H1 (cell line): Measurements from ENCODE around the gene RLN1. TPM values are rescaled to one million over a fixed set of nuclear protein-coding genes. Genes with fewer than 3 reads are reported as not detected.

Experiments used
- CTCF ChIA-PET: fragments of 300-600 bp; sonication (Branson Sonifier 250); formaldehyde crosslinking; loops from one replicate; lab custom pipeline; 2021; ENCODE audit not compliant: partially characterized antibody; lab: Charles Lee
- POLR2A ChIA-PET: fragments of 300-600 bp; sonication (Branson Sonifier 250); formaldehyde crosslinking; loops from one replicate; lab custom pipeline; 2021; ENCODE audit warnings: inconsistent platforms; ENCODE audit not compliant: partially characterized antibody; lab: Charles Lee
- DNase-seq, 2 experiments: peaks; one replicate each; pipeline versions ENCODE4 v3.0.0 to v3.0.0-alpha.2; 2010 to 2022; ENCODE audit warnings: low spot score in 2 of 2, low read depth in 1 of 2, mixed read lengths in 1 of 2
- FAIRE-seq: peaks from 2 replicates; lab custom pipeline; 2011; peaks lifted over from hg19 to GRCh38; lab: Jason Lieb, UNC
- H2AFZ ChIP-seq: 2 replicates; pipeline ENCODE4 v1.8.1; 2012; ENCODE audit warnings: low read length, inconsistent platforms
- H2AK5ac ChIP-seq: 2 replicates; pipeline ENCODE4 v1.6.1; 2013; ENCODE audit warnings: low read depth, low read length
- H2BK120ac ChIP-seq: replicated peaks from 2 replicates; pipeline ENCODE3; 2013; ENCODE audit warnings: low read depth, low read length, inconsistent platforms
- H2BK12ac ChIP-seq: 2 replicates; pipeline ENCODE4 v1.6.1; 2013; ENCODE audit warnings: low read depth, low read length
- H2BK15ac ChIP-seq: 2 replicates; pipeline ENCODE4 v1.6.1; 2013; ENCODE audit warnings: low read length
- H2BK20ac ChIP-seq: 2 replicates; pipeline ENCODE4 v1.6.1; 2013; ENCODE audit warnings: low read length
- H2BK5ac ChIP-seq: 2 replicates; pipeline ENCODE4 v1.6.1; 2013; ENCODE audit warnings: low read depth, low read length
- H3K14ac ChIP-seq: 2 replicates; pipeline ENCODE4 v1.6.1; 2013; ENCODE audit warnings: inconsistent platforms; ENCODE audit not compliant: insufficient read length
- H3K18ac ChIP-seq: 2 replicates; pipeline ENCODE4 v1.6.1; 2013; ENCODE audit warnings: low read length; ENCODE audit errors: extremely low read depth
- H3K23ac ChIP-seq: 2 replicates; pipeline ENCODE4 v1.6.1; 2013; ENCODE audit warnings: inconsistent platforms; ENCODE audit not compliant: insufficient read length
- H3K23me2 ChIP-seq: 2 replicates; pipeline ENCODE4 v1.6.1; 2013; ENCODE audit warnings: low read depth, low read length
- H3K27ac ChIP-seq: 2 replicates; pipeline ENCODE4 v1.6.1; 2011; ENCODE audit warnings: low read depth, low read length, inconsistent platforms
- H3K27me3 ChIP-seq, 4 experiments: replicated peaks in 1 of 4; 1 replicate in 1 of 4; 2 replicates in 3 of 4; pipeline versions ENCODE4 v1.6.1 to v1.8.1; 2011 to 2013; ENCODE audit warnings: low read length in 3 of 4, mild to moderate bottlenecking in 3 of 4, inconsistent platforms in 2 of 4, mixed read lengths in 2 of 4, moderate library complexity in 1 of 4; ENCODE audit not compliant: control insufficient read depth in 3 of 4, insufficient read depth in 3 of 4; ENCODE audit errors: extremely low read depth in 1 of 4
- H3K36me3 ChIP-seq, 4 experiments: 2 replicates each; pipeline versions ENCODE4 v1.6.1 to v1.8.1; 2011 to 2013; ENCODE audit warnings: mild to moderate bottlenecking in 4 of 4, low read length in 3 of 4, moderate library complexity in 2 of 4, control low read depth in 1 of 4, inconsistent platforms in 1 of 4; ENCODE audit not compliant: insufficient read depth in 4 of 4, control insufficient read depth in 2 of 4
- H3K4ac ChIP-seq: replicated peaks from 2 replicates; pipeline ENCODE3; 2013; ENCODE audit warnings: low read length, low read depth, mixed read lengths, inconsistent platforms; ENCODE audit not compliant: insufficient read length
- H3K4me1 ChIP-seq, 4 experiments: replicated peaks in 1 of 4; 1 replicate in 1 of 4; 2 replicates in 3 of 4; pipeline versions ENCODE4 v1.6.1 to v1.8.1; 2011 to 2013; ENCODE audit warnings: low read length in 3 of 4, inconsistent platforms in 2 of 4, mixed read lengths in 1 of 4; ENCODE audit not compliant: insufficient read depth in 4 of 4, control insufficient read depth in 3 of 4
- H3K4me2 ChIP-seq, 2 experiments: 2 replicates each; pipeline versions ENCODE4 v1.6.1 to v1.8.1; 2011 to 2013; ENCODE audit warnings: low read depth in 2 of 2, low read length in 2 of 2, control low read depth in 1 of 2, inconsistent platforms in 1 of 2, mild to moderate bottlenecking in 1 of 2; ENCODE audit not compliant: insufficient read depth in 1 of 2
- H3K4me3 ChIP-seq, 4 experiments: fragments of 200-600, 300-600 bp in 1 of 4; sonication (generic), shearing (Covaris generic), sonication (Bioruptor Twin) in 1 of 4; 2 replicates each; pipeline versions ENCODE4 v1.5.1 to v1.8.1; 2011 to 2016; ENCODE audit warnings: low read length in 4 of 4, low read depth in 3 of 4, control low read depth in 2 of 4, inconsistent platforms in 2 of 4, mild to moderate bottlenecking in 2 of 4, mixed read lengths in 1 of 4, moderate library complexity in 1 of 4; ENCODE audit not compliant: insufficient read depth in 2 of 4; ENCODE audit errors: extremely low read depth in 1 of 4
- H3K56ac ChIP-seq: replicated peaks from 2 replicates; pipeline ENCODE3; 2013; ENCODE audit warnings: low read depth, mild to moderate bottlenecking, mixed read lengths, low read length, inconsistent platforms; ENCODE audit not compliant: insufficient read length
- H3K79me1 ChIP-seq: 2 replicates; pipeline ENCODE4 v1.6.1; 2013; ENCODE audit warnings: low read depth, low read length, control low read depth
- H3K79me2 ChIP-seq, 2 experiments: 2 replicates each; pipeline versions ENCODE4 v1.6.1 to v1.8.1; 2012 to 2013; ENCODE audit warnings: low read length in 2 of 2, mild to moderate bottlenecking in 2 of 2, inconsistent platforms in 1 of 2; ENCODE audit not compliant: insufficient read depth in 2 of 2, control insufficient read depth in 1 of 2
- H3K9ac ChIP-seq, 4 experiments: replicated peaks in 1 of 4; 1 replicate in 1 of 4; 2 replicates in 3 of 4; pipeline versions ENCODE4 v1.6.1 to v1.8.1; 2011 to 2013; ENCODE audit warnings: low read depth in 3 of 4, low read length in 3 of 4, control low read depth in 2 of 4, mild to moderate bottlenecking in 2 of 4, moderate library complexity in 2 of 4, inconsistent platforms in 1 of 4; ENCODE audit errors: extremely low read depth in 1 of 4
- H3K9me3 ChIP-seq, 2 experiments: 2 replicates each; pipeline versions ENCODE4 v1.6.1 to v1.8.1; 2012 to 2013; ENCODE audit warnings: mild to moderate bottlenecking in 2 of 2, moderate library complexity in 2 of 2, control low read depth in 1 of 2, inconsistent platforms in 1 of 2, low read depth in 1 of 2, low read length in 1 of 2, mixed read lengths in 1 of 2; ENCODE audit not compliant: insufficient read depth in 2 of 2
- H4K20me1 ChIP-seq, 2 experiments: replicated peaks in 1 of 2; 2 replicates each; pipeline versions ENCODE3 to v1.8.1; 2011 to 2013; ENCODE audit warnings: inconsistent platforms in 2 of 2, low read length in 2 of 2, mild to moderate bottlenecking in 1 of 2; ENCODE audit not compliant: insufficient read depth in 2 of 2, control insufficient read depth in 1 of 2
- H4K5ac ChIP-seq: 2 replicates; pipeline ENCODE4 v1.6.1; 2013; ENCODE audit warnings: low read length, low read depth, mixed read lengths, inconsistent platforms; ENCODE audit not compliant: insufficient read length
- H4K8ac ChIP-seq: 2 replicates; pipeline ENCODE4 v1.8.0; 2013; ENCODE audit warnings: mild to moderate bottlenecking, moderate library complexity, low read length, inconsistent platforms; ENCODE audit not compliant: insufficient read depth; ENCODE audit errors: extremely low read depth
- H4K91ac ChIP-seq: replicated peaks from 2 replicates; pipeline ENCODE3; 2013; ENCODE audit warnings: low read length, mixed read lengths, inconsistent platforms; ENCODE audit not compliant: insufficient read length
- WGBS, 2 experiments: shearing (Covaris generic) in 1 of 2; methylation state at CpG; one replicate each; pipeline versions ENCODE4 v1.1.6 to v1.1.7; 2013 to 2015; ENCODE audit warnings: low lambda C conversion rate in 2 of 2, mixed read lengths in 2 of 2, inconsistent platforms in 1 of 2, low coverage in 1 of 2, missing lambda C conversion rate in 1 of 2; ENCODE audit not compliant: insufficient replicate concordance in 2 of 2, insufficient coverage in 1 of 2, insufficient read length in 1 of 2; ENCODE audit errors: extremely low coverage in 1 of 2, missing lambda C conversion rate in 1 of 2; 5-methylcytosine and 5-hydroxymethylcytosine counted together
- polyA plus RNA-seq, 7 experiments: library from polyadenylated mRNA; depleted of rRNA in 3 of 7; stranded (reverse) in 5 of 7; unstranded in 2 of 7; fragments of >200 nt in 5 of 7; fragments of 200-250 nt in 2 of 7; gene quantifications; 1 replicate in 5 of 7; 2 replicates in 1 of 7; 4 replicates in 1 of 7; pipeline versions ENCODE4 v1.2.1 to v1.2.3, GENCODE V29; 2011 to 2013; ENCODE audit warnings: missing spikeins in 2 of 7, mixed read lengths in 2 of 7
- total RNA-seq: library from RNA; stranded (reverse); fragmentation: NEBNext Ultra II Directional; extraction: Animal tissue kit (Norgen Biotek cat#: 25700); gene quantifications from 2 replicates; pipeline ENCODE4 v1.2.1, GENCODE V29; 2021

RLN1 gene
- total and polyA plus RNA-seq, 2 of the 8 experiments (the other 6 are each of a cell fraction or from before 2014, with no cell fraction given) = 0.51 to 0.80 TPM

GRCh38 chr9:5389109-5389732, 49.5 kb upstream of the RLN1 start:
- Histone ChIP-seq H3K14ac (no peak overlapping the region), H2BK12ac (no peak overlapping the region), H3K79me1 (no peaks in the 10 kb centered on the region), H2BK120ac (no peak overlapping the region), H3K23ac (no peak overlapping the region), H3K27ac (no peak overlapping the region), H3K4me2 (no peak overlapping the region), H3K4me1 (no peaks in the 10 kb centered on the region), H3K23me2 (no peaks in the 10 kb centered on the region), H3K9ac (no peak overlapping the region), H3K9me3 (no peaks in the 10 kb centered on the region), H3K27me3 (no peaks in the 10 kb centered on the region), H4K20me1 (no peaks in the 10 kb centered on the region), H2BK15ac (no peak overlapping the region), H3K56ac (no peak overlapping the region), H3K18ac (no peak overlapping the region), H4K5ac (no peak overlapping the region), H2BK5ac (no peak overlapping the region), H3K4me3 (no peak overlapping the region), H4K91ac (no peak overlapping the region), H3K79me2 (no peaks in the 10 kb centered on the region), H3K4ac (no peak overlapping the region), H2BK20ac (no peak overlapping the region), H2AFZ (no peak overlapping the region), H2AK5ac (no peak overlapping the region), H4K8ac (no peak overlapping the region), H3K36me3 (no peaks in the 10 kb centered on the region)
- ChIA-PET CTCF (no interaction called here), POLR2A (no interaction called here)
- DNase-seq (no peak), FAIRE-seq (no peak)
- WGBS, 2 experiments = 88% methylated on average over 3 of the region's 3 CpGs; no CpG with 5 or more reads in 1 of the 2 experiments
